Activated CD8-positive, alpha-beta memory T cell treated with anti-CD3 and anti-CD28 coated beads, Interleukin-2, amount 50 U/mL, for 1 hour (primary cell): ENCODE results near the gene ZNF471.

Experiments used
- DNase-seq: peaks from one replicate; pipeline ENCODE4 v3.0.0-alpha.2; 2020; ENCODE audit errors: extremely low read depth

ZNF471 gene

GRCh38 chr19:56507446-56508289, at the start of gene ZNF471:
Gene ZNF471, plus strand, starts transcription at chr19:56507855. Its CDS starts 3,717 bp downstream, at chr19:56511572.
- peak; percentile 72 for DNase-seq

GRCh38 chr19:56474308-56474707, 33.3 kb upstream of the ZNF471 start:
- no peak for DNase-seq

- no peak for DNase-seq
Measured at GRCh38 chr19:56476093-56476492, 31.6 kb upstream of the ZNF471 start.

GRCh38 chr19:56476651-56477428, 30.8 kb upstream of the ZNF471 start, which contains the start of gene ZNF667:
Gene ZNF667, minus strand, starts transcription at chr19:56477345. Its CDS starts 14,975 bp downstream, at chr19:56462370.
- DNase-seq: peak; percentile 10

GRCh38 chr19:56477429-56478338, 30.0 kb upstream of the ZNF471 start:
- DNase-seq: peak; percentile 42

- DNase-seq: no peak
Measured at GRCh38 chr19:56491399-56491798, 16.3 kb upstream of the ZNF471 start.

- DNase-seq: no peak
Measured at GRCh38 chr19:56504581-56504980, 3.1 kb upstream of the ZNF471 start.

- no peak for DNase-seq
Measured at GRCh38 chr19:56508290-56508778, 679 bp downstream of the ZNF471 start.

- no peak for DNase-seq
Measured at GRCh38 chr19:56525214-56525860, 17.7 kb downstream of the ZNF471 start.

- DNase-seq: no peak
Measured at GRCh38 chr19:56537442-56537841, 29.8 kb downstream of the ZNF471 start.

GRCh38 chr19:56538254-56538760, 30.7 kb downstream of the ZNF471 start:
- peak; percentile 73 for DNase-seq

GRCh38 chr19:56538761-56539263, 31.2 kb downstream of the ZNF471 start, which contains the start of gene ZFP28:
Gene ZFP28, plus strand, starts transcription at chr19:56538948. Its CDS starts 71 bp downstream, at chr19:56539019.
- DNase-seq: peak; percentile 34

GRCh38 chr19:56543776-56544175, 36.1 kb downstream of the ZNF471 start:
- no peak for DNase-seq

GRCh38 chr19:56547535-56547934, 39.9 kb downstream of the ZNF471 start:
- DNase-seq: no peak

GRCh38 chr19:56554272-56554869, 46.7 kb downstream of the ZNF471 start:
- no peak for DNase-seq

- DNase-seq: no peak
Measured at GRCh38 chr19:56562766-56563165, 55.1 kb downstream of the ZNF471 start.

GRCh38 chr19:56566904-56567273, 59.2 kb downstream of the ZNF471 start:
- DNase-seq: peak; percentile 0

GRCh38 chr19:56567274-56568120, 59.8 kb downstream of the ZNF471 start, which contains the start of gene ZNF470:
Gene ZNF470, plus strand, starts transcription at chr19:56567468. Its CDS starts 2,844 bp downstream, at chr19:56570312.
- DNase-seq: peak; percentile 73

GRCh38 chr19:56572589-56572988, 64.9 kb downstream of the ZNF471 start:
- DNase-seq: no peak
